Measurements from ENCODE around the gene RAD51AP2.
A peak's percentile ranks its signal among the peaks of the same experiment; 100 is the strongest.

The RAD51AP2 gene

GRCh38 chr2:17517481-17518211, 594 bp downstream of the RAD51AP2 start:
- peaks cover 20% of the 10 kb centered on the region for H3F3A ChIP-seq (ENCODE audit: control insufficient read depth, insufficient read depth)

DNA sequence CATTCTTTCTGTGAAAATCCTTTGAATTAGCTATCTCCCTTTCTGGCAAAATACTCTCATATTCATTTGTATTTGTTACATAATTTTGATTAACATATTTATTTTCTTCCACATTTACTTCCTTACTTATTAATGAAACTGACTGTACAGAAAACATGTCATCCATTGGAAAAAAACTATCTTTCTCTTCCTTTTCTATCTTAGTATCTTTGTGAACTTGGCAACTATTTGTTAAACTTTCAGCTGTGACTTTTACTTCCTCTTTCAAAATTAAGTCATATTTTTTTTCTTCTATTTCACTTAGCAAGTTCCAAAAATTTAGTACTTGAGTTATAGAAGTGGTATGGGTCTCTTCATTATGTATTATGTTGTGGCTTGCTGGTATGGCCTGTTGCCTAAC, 2.6 kb downstream of the RAD51AP2 start:
- no peaks in the 10 kb centered on the region for H3K27me3 ChIP-seq (ENCODE audit: control insufficient read depth, low read length)
- H3K9me3 ChIP-seq (ENCODE audit: control insufficient read depth, insufficient read depth, low read length) = no peaks in the 10 kb centered on the region
- peaks cover 50% of the 10 kb centered on the region for H3K4me1 ChIP-seq (ENCODE audit: control insufficient read depth, low read length)
- TF ChIP-seq CTCF (IDR thresholded peaks at IDR 0.05; ENCODE audit: low read depth, low read length, poor library complexity, severe bottlenecking) = no peak
- TF ChIP-seq EZH2phosphoT487 (IDR thresholded peaks at IDR 0.05; ENCODE audit: borderline replicate concordance, low read length) = no peak
- no peaks in the 10 kb centered on the region for H3K36me3 ChIP-seq (ENCODE audit: control insufficient read depth, low read length)
- peak overlapping the region; percentile 29 for H3K4me3 ChIP-seq (ENCODE audit: low read length)
- H4K20me1 ChIP-seq (ENCODE audit: control insufficient read depth, insufficient read depth, low read depth, low read length) = no peaks in the 10 kb centered on the region
- H3K79me2 ChIP-seq (ENCODE audit: control insufficient read depth, low read length) = no peaks in the 10 kb centered on the region
- H3K4me2 ChIP-seq (ENCODE audit: low read length) = peak overlapping the region; percentile 43
- H3K27ac ChIP-seq (ENCODE audit: low read depth, low read length) = peak overlapping the region; percentile 47
- H3F3A ChIP-seq (ENCODE audit: control insufficient read depth, insufficient read depth) = peaks cover 20% of the 10 kb centered on the region
- H3K9me2 ChIP-seq (replicated peaks; ENCODE audit: control insufficient read depth, low read length) = no peaks in the 10 kb centered on the region

More at GRCh38 chr2:17517481-17518211, 594 bp downstream of the RAD51AP2 start:
- H3K4me3 ChIP-seq (ENCODE audit: low read length) = peak overlapping the region; percentile 77
- H3K36me3 ChIP-seq (ENCODE audit: control insufficient read depth, low read length) = no peaks in the 10 kb centered on the region
- no peaks in the 10 kb centered on the region for H3K9me3 ChIP-seq (ENCODE audit: control insufficient read depth, insufficient read depth, low read length)
- no peaks in the 10 kb centered on the region for H3K27me3 ChIP-seq (ENCODE audit: control insufficient read depth, low read length)
- H3K4me2 ChIP-seq (ENCODE audit: low read length) = peak overlapping the region; percentile 96
- no peaks in the 10 kb centered on the region for H4K20me1 ChIP-seq (ENCODE audit: control insufficient read depth, insufficient read depth, low read depth, low read length)
- TF ChIP-seq EZH2phosphoT487 (IDR thresholded peaks at IDR 0.05; ENCODE audit: borderline replicate concordance, low read length) (no peak), CTCF (IDR thresholded peaks at IDR 0.05; ENCODE audit: low read depth, low read length, poor library complexity, severe bottlenecking) (no peak)
- no peaks in the 10 kb centered on the region for H3K9me2 ChIP-seq (replicated peaks; ENCODE audit: control insufficient read depth, low read length)
- H3K27ac ChIP-seq (ENCODE audit: low read depth, low read length) = peak overlapping the region; percentile 41
- H3K79me2 ChIP-seq (ENCODE audit: control insufficient read depth, low read length) = no peaks in the 10 kb centered on the region
- peaks cover 50% of the 10 kb centered on the region for H3K4me1 ChIP-seq (ENCODE audit: control insufficient read depth, low read length)

GRCh38 chr2:17506736-17507616, 11.3 kb downstream of the RAD51AP2 start:
- H3K4me2 ChIP-seq (ENCODE audit: low read length) = no peak overlapping the region
- H4K20me1 ChIP-seq (ENCODE audit: control insufficient read depth, insufficient read depth, low read depth, low read length) = no peaks in the 10 kb centered on the region
- no peaks in the 10 kb centered on the region for H3K27me3 ChIP-seq (ENCODE audit: control insufficient read depth, low read length)
- TF ChIP-seq CTCF (IDR thresholded peaks at IDR 0.05; ENCODE audit: low read depth, low read length, poor library complexity, severe bottlenecking) = no peak
- TF ChIP-seq EZH2phosphoT487 (IDR thresholded peaks at IDR 0.05; ENCODE audit: borderline replicate concordance, low read length) = no peak
- no peaks in the 10 kb centered on the region for H3K79me2 ChIP-seq (ENCODE audit: control insufficient read depth, low read length)
- no peak overlapping the region for H3K4me3 ChIP-seq (ENCODE audit: low read length)
- H3K9me3 ChIP-seq (ENCODE audit: control insufficient read depth, insufficient read depth, low read length) = no peaks in the 10 kb centered on the region
- H3K27ac ChIP-seq (ENCODE audit: low read depth, low read length) = no peak overlapping the region
- H3K36me3 ChIP-seq (ENCODE audit: control insufficient read depth, low read length) = no peaks in the 10 kb centered on the region
- no peaks in the 10 kb centered on the region for H3K4me1 ChIP-seq (ENCODE audit: control insufficient read depth, low read length)
- H3K9me2 ChIP-seq (replicated peaks; ENCODE audit: control insufficient read depth, low read length) = no peaks in the 10 kb centered on the region
- no peaks in the 10 kb centered on the region for H3F3A ChIP-seq (ENCODE audit: control insufficient read depth, insufficient read depth)

Measured in DOHH2 (cell line).